Activated B cell treated with CpG ODN at 0.5 μM for 24 hours (primary cell): Measurements from ENCODE around the gene DCAF5. TPM values are rescaled to one million over a fixed set of nuclear protein-coding genes. Genes with fewer than 3 reads are reported as not detected.

Experiments
- ATAC-seq: fragments of 200-7000 bp; cut with Tn5 transposase; one replicate; pipeline ENCODE4 v1.10.0; 2021; ENCODE audit warnings: low read depth, mild to moderate bottlenecking, moderate library complexity
- CTCF ChIA-PET: fragments of 350-600 bp; sonication (Branson Sonifier 250); formaldehyde crosslinking; loops from one replicate; lab custom pipeline; 2021; ENCODE audit warnings: antibody characterized with exemption; lab: Charles Lee
- POLR2A ChIA-PET: fragments of 350-600 bp; sonication (Branson Sonifier 250); formaldehyde crosslinking; loops from one replicate; lab custom pipeline; 2021; ENCODE audit warnings: antibody characterized with exemption; lab: Charles Lee
- DNase-seq: peaks from one replicate; pipeline ENCODE4 v3.0.0; 2022
- H3K27ac Mint-ChIP-seq: one replicate; pipeline ENCODE4 v1.8.0; 2020; ENCODE audit warnings: mixed read lengths
- H3K27me3 Mint-ChIP-seq: one replicate; pipeline ENCODE4 v1.8.0; 2021; ENCODE audit warnings: mixed read lengths
- H3K36me3 Mint-ChIP-seq: one replicate; pipeline ENCODE4 v1.8.0; 2021; ENCODE audit warnings: low read depth, mixed read lengths
- H3K4me1 Mint-ChIP-seq: one replicate; pipeline ENCODE4 v1.8.0; 2021; ENCODE audit warnings: mixed read lengths
- H3K4me3 Mint-ChIP-seq: one replicate; pipeline ENCODE4 v1.8.0; 2020; ENCODE audit warnings: mild to moderate bottlenecking, mixed read lengths
- H3K9me3 Mint-ChIP-seq: one replicate; pipeline ENCODE4 v1.8.0; 2020; ENCODE audit warnings: mixed read lengths
- intact Hi-C: fragments of 100-400 bp; cut with micrococcal nuclease; formaldehyde crosslinking; loops from one replicate; pipeline ENCODE4 v1.15.1; 2024
- total RNA-seq: library from RNA; stranded (reverse); gene quantifications from 2 replicates; pipeline ENCODE4 v1.2.3, GENCODE V29; 2022
- TF ChIP-seq, protein P1 (sequence below): fragments of 200-600 bp; IDR thresholded peaks from one replicate; pipeline ENCODE4 v1.8.0; 2022; ENCODE audit warnings: antibody characterized with exemption, mild to moderate bottlenecking

The DCAF5 gene
- total RNA-seq, 1 donor from 2014 or later: 50.8 TPM

DNA sequence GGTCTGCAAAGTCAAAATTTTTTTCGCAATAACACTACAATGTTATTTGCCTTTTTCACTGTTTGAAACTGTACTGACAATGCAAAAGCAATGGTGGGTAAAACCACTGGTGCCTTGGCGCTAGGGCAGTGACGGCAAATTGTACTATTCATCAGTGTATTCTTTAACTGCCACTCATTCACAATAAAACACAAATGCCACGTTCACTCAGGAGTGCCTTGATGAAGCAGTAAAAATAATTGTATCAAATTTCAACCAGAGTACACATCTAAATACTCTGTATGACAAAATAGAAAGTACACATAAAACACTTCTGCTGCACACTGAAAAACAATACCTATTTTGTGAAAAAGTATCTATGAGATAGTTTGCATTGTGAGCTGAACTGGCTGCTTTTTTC is 17.8 kb downstream of the DCAF5 start:
- DNase-seq: no peak
- POLR2A ChIA-PET: no interaction called here
- Mint-ChIP-seq H3K27me3 (no peaks in the 10 kb centered on the region), H3K4me3 (no peak overlapping the region), H3K4me1 (peaks cover 33% of the 10 kb centered on the region), H3K27ac (no peak overlapping the region), H3K9me3 (no peaks in the 10 kb centered on the region), H3K36me3 (peaks cover 33% of the 10 kb centered on the region)
- intact Hi-C loops: no loop called here
- TF ChIP-seq, protein P1, sequence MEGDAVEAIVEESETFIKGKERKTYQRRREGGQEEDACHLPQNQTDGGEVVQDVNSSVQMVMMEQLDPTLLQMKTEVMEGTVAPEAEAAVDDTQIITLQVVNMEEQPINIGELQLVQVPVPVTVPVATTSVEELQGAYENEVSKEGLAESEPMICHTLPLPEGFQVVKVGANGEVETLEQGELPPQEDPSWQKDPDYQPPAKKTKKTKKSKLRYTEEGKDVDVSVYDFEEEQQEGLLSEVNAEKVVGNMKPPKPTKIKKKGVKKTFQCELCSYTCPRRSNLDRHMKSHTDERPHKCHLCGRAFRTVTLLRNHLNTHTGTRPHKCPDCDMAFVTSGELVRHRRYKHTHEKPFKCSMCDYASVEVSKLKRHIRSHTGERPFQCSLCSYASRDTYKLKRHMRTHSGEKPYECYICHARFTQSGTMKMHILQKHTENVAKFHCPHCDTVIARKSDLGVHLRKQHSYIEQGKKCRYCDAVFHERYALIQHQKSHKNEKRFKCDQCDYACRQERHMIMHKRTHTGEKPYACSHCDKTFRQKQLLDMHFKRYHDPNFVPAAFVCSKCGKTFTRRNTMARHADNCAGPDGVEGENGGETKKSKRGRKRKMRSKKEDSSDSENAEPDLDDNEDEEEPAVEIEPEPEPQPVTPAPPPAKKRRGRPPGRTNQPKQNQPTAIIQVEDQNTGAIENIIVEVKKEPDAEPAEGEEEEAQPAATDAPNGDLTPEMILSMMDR: no peak
- no peak for ATAC-seq
- CTCF ChIA-PET: no interaction called here

DNA sequence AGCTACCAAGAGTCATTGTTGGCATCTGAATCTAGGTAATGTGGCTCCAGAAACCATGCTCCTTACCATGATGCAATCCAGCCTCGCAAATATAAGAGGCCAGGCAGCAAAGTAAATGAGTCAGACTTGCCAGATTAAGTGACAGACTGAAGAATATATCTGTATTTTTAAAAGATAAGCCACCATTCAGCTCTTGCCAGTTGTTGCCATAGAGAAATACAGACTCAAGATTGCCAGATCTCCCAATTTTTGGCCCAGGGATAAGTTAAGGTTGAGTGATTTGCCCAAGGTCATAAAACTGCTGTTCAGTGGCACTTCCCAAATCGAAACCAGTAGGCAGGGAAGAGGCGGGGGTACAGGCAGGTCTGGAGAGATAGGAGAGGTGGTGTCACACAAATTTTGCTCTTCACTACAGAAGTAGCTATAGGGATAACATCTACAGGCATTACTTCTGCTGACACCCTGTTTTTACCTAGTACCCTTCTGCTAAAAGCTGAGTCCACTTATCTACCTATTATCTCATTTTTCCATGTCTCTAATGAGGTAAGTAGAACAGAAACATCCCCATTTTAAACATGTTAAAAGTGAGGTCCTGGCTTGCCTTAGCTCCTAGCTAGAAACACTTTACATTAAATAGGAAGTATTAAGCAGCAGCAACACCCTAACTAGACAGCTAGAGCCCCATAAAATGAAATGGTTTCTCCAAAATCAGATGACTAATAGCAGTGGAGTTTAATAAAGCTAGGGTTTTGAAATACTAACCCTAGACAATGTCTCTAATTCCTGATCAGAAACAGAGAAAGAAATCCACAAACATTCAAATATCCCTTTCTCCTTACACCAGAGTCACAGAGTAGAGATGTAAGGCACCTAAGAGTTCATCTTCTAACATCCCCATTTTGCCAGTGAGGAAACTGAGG is 19.5 kb downstream of the DCAF5 start:
- no peak for DNase-seq
- ChIA-PET CTCF (interaction anchor here (0.9 kb wide), 1 partner anchor 16 kb away, joined by 3 read pairs; no protein-coding TSS in a partner anchor), POLR2A (no interaction called here)
- Mint-ChIP-seq H3K27ac (no peak overlapping the region), H3K4me3 (no peak overlapping the region), H3K9me3 (no peaks in the 10 kb centered on the region), H3K4me1 (peaks cover 41% of the 10 kb centered on the region), H3K27me3 (no peaks in the 10 kb centered on the region), H3K36me3 (peaks cover 19% of the 10 kb centered on the region)
- no peak for ATAC-seq
- intact Hi-C loops: no loop called here
- TF ChIP-seq, protein P1: no peak

DNA sequence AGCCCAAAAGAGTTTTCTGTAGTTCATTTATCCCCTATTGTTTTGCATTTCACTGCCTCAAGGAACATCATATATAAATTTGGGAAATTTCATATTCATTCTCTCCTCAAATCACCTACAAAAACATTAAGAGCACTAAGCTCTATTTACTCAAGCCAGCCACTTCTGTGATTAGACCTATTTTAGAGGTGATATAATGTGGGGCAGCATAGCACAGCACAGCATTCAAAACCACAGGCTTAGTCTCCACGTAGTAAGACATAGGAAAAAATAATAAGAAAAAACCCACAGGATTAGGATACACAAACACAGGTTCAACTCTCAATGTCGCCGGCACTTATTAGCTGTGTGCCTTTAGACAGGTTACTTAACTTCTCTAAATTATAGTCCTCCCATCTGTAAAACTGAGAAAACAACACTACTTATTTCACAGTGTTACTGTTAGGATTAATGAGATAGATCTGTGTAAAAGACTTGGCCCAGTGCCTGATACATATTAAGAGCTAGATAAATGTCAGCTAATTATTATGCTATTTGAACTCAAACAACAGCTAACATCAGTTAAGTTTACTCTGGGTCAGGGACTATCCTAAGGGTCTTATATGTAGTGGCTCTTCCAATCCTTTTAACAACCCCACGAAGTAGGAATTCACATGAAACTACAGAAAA is 20.3 kb downstream of the DCAF5 start:
- Mint-ChIP-seq H3K4me3 (no peak overlapping the region), H3K4me1 (peaks cover 35% of the 10 kb centered on the region)
- TF ChIP-seq, protein P1: no peak

DNA sequence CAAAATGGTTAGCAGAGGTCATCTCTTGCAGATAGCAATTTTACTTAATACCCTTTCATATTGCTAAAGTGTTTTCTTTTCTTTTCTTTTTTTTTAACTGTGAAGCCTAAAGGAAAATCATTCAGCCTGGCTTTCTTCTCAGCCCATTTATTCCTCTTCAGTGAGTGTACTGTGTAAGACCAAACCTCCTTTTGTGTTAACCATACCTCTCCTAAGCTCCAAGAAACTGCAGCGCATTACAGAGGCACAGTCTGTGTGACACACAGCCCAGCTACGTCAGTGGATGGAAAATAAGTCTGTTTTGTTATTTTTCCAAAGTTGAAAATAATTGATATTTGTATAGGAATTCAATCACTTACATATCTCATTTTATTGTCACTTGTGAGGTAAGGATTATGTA is 21.7 kb downstream of the DCAF5 start:
- Mint-ChIP-seq H3K4me1 (peaks cover 36% of the 10 kb centered on the region), H3K27ac (peak overlapping the region; percentile 25), H3K4me3 (no peak overlapping the region), H3K27me3 (no peaks in the 10 kb centered on the region), H3K36me3 (peaks cover 5% of the 10 kb centered on the region), H3K9me3 (no peaks in the 10 kb centered on the region)
- DNase-seq (no peak), ATAC-seq (no peak)
- CTCF ChIA-PET: interaction anchor here (0.6 to 1.3 kb wide), 3 partner anchors 15 to 111 kb away, joined by 3 to 4 read pairs (median 3); no protein-coding TSS in a partner anchor
- TF ChIP-seq, protein P1: no peak
- intact Hi-C loops: no loop called here
- POLR2A ChIA-PET: interaction anchor here (0.6 to 0.8 kb wide), 3 partner anchors 19 to 142 kb away, joined by 3 to 6 read pairs (median 3); no protein-coding TSS in a partner anchor

More for the DNA sequence above, 20.3 kb downstream of the DCAF5 start:
- Mint-ChIP-seq H3K27me3 (no peaks in the 10 kb centered on the region), H3K27ac (no peak overlapping the region), H3K9me3 (no peaks in the 10 kb centered on the region), H3K36me3 (peaks cover 12% of the 10 kb centered on the region)
- ChIA-PET POLR2A (no interaction called here), CTCF (no interaction called here)
- DNase-seq (no peak), ATAC-seq (no peak)
- intact Hi-C loops: no loop called here
